Measurements from ENCODE around the gene FHIT.
"Not testable (repeated sequence)": the region's sequence is repeated elsewhere in the genome, so short reads cannot be mapped to it uniquely, and the experiment has no call there.

The FHIT gene

DNA sequence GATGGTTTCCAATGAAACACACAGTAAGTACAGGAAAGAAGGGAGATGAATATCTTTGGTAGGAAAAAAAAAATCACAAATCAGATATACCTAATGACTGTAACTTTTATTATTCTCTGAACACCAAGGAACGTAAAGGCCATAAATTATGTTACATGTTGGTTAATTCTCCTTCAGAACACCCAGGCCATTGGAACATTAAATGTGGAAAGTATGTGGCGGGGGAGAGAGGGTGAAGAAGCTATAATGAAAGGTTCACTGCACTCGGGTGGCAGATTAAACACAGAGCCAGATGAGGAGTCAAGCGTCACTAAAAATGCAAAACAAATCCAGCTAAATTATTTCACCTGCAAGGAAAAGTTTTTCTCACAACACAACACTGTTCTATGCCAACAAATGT, 193.8 kb downstream of the FHIT start:
- DNase-seq (ENCODE audit: low spot score): no peak

DNA sequence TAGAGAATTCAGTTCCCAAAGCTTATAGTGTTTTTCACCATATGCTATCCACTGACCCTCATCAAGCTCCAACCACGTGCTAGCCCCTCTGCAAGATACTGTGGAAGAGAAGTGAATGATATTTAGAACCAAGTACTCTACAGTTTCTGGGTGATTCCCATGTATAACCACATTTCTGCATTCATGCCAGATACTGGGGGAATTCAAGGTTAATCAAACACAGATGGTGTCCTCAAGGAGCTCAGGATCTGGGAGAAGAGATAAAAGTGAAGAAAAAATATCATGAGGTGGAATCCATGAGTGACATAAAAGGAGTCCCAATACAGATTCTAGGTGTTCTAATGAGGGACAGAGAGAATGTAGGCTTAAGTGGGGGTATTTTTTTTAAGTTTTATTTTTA, 195.8 kb downstream of the FHIT start:
- no peak for DNase-seq (ENCODE audit: low spot score)

DNA sequence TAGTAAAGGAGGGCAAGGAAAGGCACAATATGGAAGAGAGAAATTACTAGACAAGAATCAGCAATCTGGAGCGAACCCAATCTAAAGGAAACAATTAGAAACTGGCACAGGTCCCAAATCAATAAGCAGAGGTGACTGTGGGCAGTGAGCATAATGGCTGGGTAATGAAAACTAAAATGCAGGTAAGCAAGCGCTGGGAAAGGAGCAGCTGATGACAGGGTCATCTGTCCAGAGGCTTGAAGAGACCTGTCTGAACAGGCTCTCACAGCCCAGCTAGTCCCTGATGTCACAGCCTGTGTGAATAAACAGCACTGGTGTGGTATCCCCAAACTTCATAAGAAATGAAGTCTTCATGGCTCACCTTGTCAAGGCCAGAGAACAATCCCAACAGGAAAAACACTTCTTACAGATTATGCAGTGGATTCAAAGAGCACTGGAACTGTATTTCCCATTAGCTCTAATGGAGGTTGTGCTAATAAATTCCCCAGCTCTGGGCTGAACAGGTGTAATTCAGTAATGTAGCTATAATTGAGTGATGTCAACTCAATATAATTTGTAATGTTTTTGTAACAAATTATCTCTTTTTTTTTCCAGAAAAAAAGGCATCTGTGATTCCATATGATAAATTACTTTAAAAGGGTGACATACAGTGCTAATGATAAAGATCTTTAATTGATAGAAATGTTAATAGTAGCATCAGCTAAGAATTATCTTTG, 197.3 kb downstream of the FHIT start:
- no peak for DNase-seq (ENCODE audit: low spot score)

DNA sequence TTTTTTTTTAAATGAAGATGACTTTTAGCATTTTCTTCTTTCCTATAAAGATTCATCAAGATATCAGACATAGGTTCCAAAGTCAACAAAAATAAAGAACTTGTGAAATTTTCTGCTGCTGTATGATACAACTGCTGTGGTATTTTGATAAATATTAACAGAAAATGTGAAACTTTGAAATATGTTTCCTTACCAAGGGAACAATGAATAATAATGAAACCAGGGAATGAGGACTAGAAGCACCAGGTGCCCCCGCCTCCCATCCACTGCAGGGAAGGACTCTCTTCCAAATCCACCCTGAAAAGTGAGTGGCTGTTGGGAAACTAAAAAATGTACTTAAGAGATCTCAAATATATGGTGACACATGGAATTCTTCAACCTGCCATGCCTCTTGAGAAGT, 198.4 kb downstream of the FHIT start:
- no peak for DNase-seq (ENCODE audit: low spot score)

DNA sequence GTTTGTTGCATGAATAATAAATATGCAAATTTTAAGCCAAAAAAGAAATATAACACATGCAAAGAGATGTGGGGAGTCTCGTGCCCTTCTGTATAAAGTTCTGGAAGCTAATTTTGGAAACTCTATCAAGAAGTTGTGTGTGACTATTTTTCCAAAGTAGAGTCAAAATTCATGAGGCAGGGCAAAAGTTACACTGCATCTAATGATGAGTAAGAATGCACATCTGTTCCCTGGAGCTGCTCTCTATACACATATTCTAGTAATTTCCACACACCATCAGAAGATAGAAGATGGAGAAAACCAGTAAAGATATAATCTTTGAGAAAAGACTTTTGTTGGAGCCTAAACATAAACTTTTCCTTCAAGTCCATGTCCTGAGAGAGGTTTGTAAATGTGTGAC, 199.6 kb downstream of the FHIT start:
- no peak for DNase-seq (ENCODE audit: low spot score)

DNA sequence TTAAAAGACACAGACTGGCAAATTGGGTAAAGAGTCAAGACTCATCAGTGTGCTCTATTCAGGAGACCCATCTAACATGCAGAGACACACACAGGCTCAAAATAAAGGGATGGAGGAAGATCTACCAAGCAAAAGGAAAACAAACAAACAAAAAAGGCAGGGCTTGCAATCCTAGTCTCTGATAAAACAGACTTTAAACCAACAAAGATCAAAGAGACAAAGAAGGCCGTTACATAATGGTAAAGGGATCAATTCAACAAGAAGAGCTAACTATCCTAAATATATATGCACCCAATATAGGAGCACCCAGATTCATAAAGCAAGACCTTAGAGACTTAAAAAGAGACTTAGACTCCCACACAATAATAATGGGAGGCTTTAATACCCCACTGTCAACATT, 206.1 kb downstream of the FHIT start:
- not testable (repeated sequence) for DNase-seq (ENCODE audit: low spot score)

DNA sequence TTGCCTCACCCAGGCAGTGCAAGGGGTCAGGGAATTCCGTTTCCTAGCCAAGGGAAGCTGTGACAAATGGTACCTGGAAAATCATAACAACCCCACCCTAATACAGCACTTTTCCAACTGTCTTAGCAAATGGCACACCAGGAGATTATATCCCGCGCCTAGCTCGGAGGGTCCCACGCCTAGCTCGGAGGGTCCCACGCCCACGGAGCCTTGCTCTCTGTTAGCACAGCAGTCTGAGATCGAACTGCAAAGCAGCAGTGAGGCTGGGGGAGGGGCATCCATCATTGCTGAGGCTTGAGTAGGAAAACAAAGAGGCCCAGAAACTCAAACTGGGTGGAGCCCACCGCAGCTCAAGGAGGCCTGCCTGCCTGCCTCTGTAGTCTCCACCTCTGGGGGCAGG, 208.1 kb downstream of the FHIT start:
- no peak for DNase-seq (ENCODE audit: low spot score)

DNA sequence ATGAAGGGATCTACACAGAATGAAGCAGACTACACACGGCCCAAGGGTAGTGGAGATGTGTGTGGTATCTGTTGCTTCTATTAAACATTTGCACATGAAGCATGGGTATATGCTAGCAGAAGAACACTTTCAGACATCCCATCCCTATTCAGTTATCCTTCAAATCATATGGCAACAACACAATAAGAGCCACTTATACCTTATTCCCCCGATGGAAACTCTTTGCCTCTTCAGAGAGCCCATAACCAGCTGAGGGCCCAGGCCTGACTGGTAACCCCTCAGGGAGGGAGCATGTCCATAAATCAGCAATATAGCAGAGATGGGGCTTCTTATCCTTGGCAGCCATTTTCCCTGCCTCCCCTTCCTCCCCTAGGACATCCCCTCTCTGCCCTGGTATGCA, 210.6 kb downstream of the FHIT start:
- DNase-seq (ENCODE audit: low spot score): no peak

DNA sequence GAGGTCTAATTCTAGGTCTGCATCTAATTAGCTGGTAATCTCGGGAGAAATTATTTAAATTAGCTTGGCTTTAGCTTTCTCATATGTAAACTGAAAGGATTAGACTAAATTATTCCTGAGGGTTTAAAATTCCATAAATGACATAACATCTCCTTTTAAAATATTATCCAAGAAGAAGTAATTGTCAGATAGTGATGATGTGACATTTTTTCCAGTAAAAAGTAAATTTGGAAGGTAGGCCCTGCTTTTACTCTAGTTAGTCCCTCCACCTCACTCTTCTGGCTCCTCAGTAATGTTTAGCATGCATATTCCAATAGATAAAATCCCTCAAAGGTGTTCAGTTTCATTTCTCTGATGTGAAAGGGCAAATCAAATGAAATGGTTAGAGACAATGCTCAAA, 215.7 kb downstream of the FHIT start:
- no peak for DNase-seq (ENCODE audit: low spot score)

DNA sequence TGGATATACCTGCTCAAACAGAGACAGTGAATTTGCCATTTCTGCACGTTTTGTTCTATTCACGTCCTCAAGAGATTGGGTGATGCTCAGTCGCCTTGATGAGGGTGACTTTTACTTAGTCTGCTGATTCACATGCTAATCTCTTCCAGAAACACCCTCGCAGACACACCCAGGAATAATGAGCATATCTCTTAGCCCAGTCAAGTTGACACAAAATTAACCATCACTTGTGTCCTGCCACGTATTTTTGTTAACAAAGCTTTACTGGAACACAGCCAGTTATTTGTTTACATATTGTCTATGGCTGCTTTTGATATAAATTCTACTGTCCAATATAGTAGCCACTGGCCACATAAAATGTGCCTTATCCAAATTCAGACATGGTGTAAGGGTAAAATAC, 218.3 kb downstream of the FHIT start:
- DNase-seq (ENCODE audit: low spot score): no peak

DNA sequence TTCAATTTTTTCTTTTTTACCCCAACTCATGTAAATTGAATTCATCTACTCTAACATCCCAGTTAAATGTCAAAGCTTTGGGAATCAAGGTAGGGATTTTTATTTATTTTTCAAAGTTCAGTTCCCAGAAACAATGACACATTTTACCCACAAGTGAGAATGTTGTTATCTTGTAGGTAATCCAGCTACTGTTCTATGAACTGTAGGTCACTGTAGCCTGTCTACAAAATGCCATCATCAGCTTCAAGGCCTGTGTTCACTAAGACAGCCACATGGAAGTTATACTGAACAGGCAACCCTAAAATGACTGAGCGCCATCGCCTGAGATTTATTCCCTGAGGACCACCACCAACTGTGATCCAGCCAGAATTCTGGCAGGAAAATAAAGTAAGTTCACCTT, 219.7 kb downstream of the FHIT start:
- no peak for DNase-seq (ENCODE audit: low spot score)

DNA sequence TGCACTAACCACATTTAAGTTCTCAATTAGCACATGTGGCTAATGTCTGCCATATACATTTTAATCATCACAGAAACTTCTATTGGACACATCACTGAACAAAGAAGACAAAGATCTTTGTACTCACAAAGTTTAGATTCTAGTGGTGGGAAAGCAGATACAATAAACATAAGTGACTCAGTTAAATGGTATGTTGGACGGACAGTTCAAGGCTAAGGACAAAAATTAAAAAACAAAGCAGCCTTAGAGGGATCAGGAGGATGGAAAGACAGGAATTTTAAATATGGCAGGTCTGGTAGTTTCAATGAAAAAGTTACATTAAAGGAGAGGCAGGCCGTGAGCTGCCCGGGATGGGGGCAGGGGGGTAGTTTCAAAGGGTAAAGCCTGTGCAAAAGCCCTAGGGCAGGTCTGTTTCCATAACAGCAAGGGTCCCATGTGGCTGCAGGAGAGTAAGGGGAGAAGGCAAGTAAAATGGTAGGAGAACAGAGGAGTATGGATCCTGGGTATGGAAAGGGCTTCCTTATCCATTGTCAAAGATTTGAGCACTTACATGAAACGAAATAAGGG, 220.7 kb downstream of the FHIT start:
- DNase-seq (ENCODE audit: low spot score): no peak

DNA sequence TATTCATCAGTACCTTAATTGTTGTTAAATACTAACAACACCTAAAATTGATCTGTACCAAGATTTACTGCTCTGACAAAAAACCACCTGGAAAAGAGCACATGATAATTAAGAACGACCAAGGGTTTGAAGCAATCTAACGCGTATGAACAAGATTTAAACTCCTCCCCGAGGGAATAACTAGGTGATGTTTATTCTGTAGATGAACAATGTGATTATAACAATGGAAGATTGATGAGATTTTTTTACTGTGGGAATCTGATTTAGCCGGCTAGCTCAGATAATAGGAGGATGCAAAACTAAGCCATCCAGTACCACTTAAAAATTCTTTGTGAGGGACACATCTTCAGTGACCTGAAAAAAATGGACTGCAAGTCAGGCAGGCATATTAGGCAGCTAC, 222.1 kb downstream of the FHIT start:
- DNase-seq (ENCODE audit: low spot score): no peak

DNA sequence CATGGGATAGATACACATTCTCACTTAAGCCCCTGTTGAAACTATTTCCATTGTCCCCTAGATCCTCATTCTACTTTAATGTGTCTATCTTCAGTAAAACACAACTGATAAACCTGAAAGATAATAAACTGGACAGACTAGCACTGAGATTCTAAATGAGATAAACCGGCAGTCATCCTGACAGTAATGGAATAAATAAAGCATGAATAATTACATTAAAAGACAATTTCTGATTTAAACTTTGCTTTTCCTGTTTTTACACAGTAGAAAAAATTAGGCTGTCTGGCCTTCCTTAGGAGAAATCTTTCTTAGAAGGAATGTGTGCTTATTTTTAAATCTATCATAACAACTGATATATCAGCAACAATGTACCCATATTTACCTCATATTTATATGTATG, 232.4 kb downstream of the FHIT start:
- DNase-seq (ENCODE audit: low spot score): no peak

DNA sequence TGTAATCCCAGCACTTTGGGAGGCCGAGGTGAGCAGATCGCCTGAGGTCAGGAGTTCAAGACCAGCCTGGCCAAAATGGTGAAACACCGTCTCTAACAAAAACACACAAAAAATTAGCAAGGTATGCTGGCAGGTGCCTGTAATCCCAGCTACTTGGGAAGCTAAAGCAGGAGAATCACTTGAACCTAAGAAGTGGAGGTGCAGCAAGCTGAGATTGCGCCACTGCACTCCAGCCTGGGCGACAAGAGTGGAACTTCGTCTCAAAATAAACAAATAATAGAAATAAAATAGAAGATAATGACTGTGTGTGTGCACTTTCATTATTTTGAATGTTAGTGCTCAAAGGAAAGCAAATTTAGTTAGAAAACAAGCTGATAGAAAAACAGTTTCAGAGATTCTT, 234.2 kb downstream of the FHIT start:
- DNase-seq (ENCODE audit: low spot score): not testable (repeated sequence)

DNA sequence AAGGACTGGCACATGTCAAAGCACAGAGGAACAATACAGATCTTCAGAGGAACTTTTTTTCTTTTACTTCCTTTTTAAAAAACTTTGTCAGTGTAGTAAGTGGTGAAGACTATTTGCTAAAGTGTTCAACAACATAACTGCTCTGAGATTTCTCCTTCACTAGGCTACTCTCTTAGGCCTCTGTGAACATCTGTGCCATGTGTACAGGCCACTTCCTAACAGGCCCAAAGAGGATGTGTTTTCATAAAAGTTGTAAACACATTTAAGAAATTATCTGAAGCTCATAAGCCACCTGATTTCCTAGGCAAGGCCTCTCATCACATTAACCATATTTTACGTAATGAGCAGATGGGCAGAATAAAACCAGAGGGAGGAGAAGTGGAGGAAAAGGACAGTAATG, 235.4 kb downstream of the FHIT start:
- no peak for DNase-seq (ENCODE audit: low spot score)

DNA sequence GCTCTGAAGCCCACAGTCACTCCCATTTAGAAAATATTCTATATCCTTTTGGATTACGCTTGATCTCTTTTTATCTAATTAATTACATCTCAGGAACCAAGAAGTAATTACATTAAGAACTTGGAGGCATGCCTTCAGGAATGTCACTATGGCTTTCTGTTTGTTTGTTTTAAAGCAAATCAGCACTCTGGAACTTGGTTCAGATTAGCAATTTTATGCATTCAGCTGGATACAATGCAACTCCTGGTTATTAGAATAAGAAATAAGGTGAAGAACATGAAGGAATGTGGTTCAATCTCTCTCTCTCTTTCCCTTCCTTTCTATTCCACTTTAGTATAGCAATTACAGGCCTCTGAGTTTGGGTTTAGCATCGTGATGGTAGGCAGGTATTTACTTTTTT, 235.8 kb downstream of the FHIT start:
- no peak for DNase-seq (ENCODE audit: low spot score)

DNA sequence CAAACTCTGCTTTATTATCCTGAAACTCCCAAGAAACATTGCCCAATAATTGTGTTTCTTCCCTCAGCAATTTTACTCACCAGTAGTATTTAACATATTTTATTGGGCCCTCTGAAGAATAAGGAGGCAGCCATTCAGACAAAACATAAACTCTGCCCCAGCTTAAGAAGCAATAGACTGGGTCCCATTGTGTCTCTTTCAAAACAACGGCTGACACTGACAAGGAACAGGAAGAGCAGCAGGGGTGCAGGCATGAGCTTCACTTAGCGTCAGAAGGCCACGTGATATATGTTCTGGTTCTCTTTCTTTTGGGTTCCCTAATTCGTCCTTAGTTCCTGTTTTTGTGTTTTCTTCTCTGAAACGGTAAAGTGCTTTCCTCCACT, 242.3 kb downstream of the FHIT start:
- DNase-seq (ENCODE audit: low spot score): no peak

DNA sequence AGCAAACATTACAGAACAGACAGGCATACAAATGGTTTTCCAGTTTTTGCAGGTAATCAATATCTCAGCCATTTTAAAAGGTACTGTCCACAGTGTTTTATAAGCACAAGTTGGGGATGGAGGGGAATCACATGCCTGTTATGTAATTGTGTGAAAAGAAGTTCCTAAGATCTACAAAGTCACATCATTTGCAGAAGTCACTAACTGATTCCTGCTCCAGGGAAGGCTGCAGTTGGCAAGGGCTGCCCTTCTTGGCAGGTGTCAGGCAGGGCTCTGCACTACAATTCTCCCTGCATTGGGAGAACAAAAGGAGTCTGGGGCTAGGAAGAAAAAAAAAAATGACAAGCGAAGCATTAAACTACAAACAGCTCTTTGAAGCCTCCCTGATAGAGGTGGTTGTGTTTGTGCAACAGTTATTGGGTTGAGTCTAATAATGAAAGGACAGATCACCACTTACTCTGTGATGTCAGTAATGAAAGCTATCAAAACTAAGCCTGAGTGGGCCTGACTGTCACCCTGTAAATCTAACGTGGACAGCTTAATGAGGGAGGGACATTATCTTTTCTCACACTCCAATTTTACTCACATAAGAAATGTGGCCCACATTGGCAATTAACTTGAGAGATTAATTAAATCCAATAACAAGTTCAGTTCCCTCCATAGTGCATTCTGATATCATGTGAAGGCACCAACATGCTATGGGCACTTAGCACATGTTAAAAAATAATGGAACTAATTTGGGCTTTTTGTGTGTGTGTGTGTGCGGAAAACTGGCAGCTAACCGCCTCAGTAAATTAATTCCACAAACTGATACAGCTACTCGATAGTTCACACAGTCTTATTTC, 242.9 kb downstream of the FHIT start:
- no peak for DNase-seq (ENCODE audit: low spot score)

DNA sequence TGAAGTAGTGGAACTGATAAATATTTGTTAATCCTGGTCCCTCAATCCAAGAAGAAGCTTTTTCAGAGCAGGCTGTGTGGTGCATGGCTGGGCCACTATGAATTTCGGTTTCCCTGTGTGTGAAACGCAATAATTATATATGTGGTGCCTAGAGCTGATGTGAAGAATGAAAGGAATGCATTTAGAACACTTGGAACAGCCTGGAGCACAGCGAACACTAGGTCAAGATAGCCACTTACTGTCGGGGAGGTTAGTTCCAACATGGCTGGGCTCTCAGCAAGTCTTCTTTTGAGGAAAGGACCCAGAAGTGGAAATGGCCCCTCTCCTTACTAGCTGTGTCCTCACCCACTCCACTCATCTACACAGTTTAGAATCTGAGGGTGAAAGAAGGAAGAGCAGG, 245.7 kb downstream of the FHIT start:
- no peak for DNase-seq (ENCODE audit: low spot score)

DNA sequence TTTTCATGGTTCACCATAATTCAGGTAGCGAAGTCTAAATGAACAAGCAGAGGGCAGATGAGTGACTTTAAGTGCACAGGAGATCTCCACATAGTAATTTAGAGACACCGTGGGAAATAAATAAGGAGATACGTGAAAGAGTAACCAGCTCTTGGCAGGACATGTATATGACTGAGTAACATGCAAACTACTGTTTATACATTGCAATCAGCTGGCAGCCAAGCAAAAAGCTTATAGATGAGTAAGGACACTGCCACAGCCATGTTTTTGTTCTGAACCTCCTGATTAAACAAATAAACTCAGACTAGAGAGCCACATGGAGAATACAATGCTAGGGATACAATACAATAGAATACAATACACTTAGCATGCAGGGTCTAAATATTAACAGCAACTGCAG, 252.4 kb downstream of the FHIT start:
- DNase-seq (ENCODE audit: low spot score): no peak

DNA sequence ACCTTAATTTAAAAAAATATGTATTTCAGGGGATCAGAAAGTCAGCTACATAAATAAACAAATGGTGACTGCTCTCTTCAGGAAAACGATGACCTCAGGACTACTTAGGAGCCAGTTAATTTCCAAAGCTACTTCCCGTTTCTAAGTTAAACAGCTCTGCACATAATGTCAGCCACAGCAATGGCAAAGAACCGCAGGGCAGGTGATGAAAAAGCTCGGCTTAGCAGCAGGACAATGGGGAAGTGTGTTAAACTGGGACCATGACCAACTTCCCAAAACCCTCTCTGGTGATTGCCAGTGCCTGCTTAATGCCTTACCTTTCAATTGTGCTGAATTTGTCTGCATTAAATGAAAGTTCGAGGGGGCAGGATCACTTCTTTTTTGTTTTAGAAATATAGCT, 258.9 kb downstream of the FHIT start:
- no peak for DNase-seq (ENCODE audit: low spot score)

DNA sequence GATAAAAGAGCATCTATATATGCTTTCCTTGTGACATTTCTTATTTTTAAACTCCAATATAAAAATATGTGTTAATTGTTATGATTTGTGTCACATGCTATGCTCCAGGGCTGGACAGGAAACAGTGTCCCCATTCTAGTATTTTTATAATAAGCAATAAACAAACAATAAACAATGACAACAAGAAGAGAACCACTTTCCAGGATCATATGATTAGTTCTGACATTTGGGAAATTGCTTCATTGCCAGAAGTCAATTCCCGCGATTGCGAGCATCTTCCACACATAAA, 260.9 kb downstream of the FHIT start:
- no peak for DNase-seq (ENCODE audit: low spot score)
